ENCODE measurements around the gene JAZF1.

Gene JAZF1

DNA sequence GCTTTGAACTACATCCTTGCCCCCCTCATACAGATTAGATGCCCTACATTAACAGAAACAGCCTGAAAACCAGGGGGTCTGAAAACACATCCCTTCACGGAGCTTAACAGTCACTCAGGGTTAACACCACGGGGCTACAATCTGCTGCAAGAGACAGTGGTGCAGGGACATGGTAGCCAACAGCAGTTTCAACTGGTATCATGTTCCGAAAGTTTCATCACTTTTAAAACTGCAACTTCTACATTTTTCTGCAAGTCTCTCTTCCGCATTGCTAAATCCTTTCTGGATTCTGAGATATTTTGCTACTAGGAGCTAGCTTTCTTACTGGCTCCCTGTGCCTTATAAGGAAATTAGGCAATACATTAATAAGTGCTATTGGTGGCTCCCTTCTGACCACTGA, 92.6 kb downstream of the JAZF1 start:
- Histone ChIP-seq H3K4me2 (ENCODE audit: low read length) (no peak overlapping the region), H3K9me2 (replicated peaks; ENCODE audit: control insufficient read depth, low read length) (no peaks in the 10 kb centered on the region), H3K27me3 (ENCODE audit: control insufficient read depth, low read length) (no peaks in the 10 kb centered on the region), H3F3A (ENCODE audit: control insufficient read depth, insufficient read depth) (no peaks in the 10 kb centered on the region), H4K20me1 (ENCODE audit: control insufficient read depth, insufficient read depth, low read depth, low read length) (0 out of 2 replicates have a peak, but pooled peaks cover 3% of the 10 kb centered on the region), H3K4me3 (ENCODE audit: low read length) (no peak overlapping the region), H3K36me3 (ENCODE audit: control insufficient read depth, low read length) (peaks cover 2% of the 10 kb centered on the region), H3K79me2 (ENCODE audit: control insufficient read depth, low read length) (peaks cover 68% of the 10 kb centered on the region), H3K4me1 (ENCODE audit: control insufficient read depth, low read length) (peaks cover 32% of the 10 kb centered on the region), H3K27ac (ENCODE audit: low read depth, low read length) (no peak overlapping the region), H3K9me3 (ENCODE audit: control insufficient read depth, insufficient read depth, low read length) (no peaks in the 10 kb centered on the region)
- TF ChIP-seq, protein P1, sequence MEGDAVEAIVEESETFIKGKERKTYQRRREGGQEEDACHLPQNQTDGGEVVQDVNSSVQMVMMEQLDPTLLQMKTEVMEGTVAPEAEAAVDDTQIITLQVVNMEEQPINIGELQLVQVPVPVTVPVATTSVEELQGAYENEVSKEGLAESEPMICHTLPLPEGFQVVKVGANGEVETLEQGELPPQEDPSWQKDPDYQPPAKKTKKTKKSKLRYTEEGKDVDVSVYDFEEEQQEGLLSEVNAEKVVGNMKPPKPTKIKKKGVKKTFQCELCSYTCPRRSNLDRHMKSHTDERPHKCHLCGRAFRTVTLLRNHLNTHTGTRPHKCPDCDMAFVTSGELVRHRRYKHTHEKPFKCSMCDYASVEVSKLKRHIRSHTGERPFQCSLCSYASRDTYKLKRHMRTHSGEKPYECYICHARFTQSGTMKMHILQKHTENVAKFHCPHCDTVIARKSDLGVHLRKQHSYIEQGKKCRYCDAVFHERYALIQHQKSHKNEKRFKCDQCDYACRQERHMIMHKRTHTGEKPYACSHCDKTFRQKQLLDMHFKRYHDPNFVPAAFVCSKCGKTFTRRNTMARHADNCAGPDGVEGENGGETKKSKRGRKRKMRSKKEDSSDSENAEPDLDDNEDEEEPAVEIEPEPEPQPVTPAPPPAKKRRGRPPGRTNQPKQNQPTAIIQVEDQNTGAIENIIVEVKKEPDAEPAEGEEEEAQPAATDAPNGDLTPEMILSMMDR (IDR thresholded peaks at IDR 0.05; ENCODE audit: low read depth, low read length, poor library complexity, severe bottlenecking) = no peak
- no peak for TF ChIP-seq EZH2phosphoT487 (IDR thresholded peaks at IDR 0.05; ENCODE audit: borderline replicate concordance, low read length)

DNA sequence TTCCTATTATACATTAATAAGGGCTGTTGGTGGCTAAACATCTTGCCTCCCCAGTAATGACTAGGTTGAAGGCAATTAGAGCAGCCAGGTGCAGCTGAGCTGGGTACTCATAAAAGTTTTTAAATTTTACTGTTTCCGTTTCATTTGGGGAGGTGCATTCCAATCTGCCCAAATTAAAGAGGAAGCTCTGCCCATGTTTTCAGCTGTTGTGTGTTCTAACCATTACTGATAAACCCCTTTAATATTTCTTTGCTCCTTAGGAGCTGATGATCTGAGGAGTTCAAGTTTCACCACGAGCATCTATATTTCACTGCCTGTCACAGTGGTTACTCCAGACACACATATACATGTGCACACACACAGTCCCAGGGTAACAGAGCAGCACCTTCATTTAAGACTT, 94.4 kb downstream of the JAZF1 start:
- peaks cover 32% of the 10 kb centered on the region for H3K4me1 ChIP-seq (ENCODE audit: control insufficient read depth, low read length)
- no peak for TF ChIP-seq EZH2phosphoT487 (IDR thresholded peaks at IDR 0.05; ENCODE audit: borderline replicate concordance, low read length)
- TF ChIP-seq, protein P1 (IDR thresholded peaks at IDR 0.05; ENCODE audit: low read depth, low read length, poor library complexity, severe bottlenecking) = no peak
- peak overlapping the region; percentile 4; the same call in 1 of the 2 replicates for H3K4me2 ChIP-seq (ENCODE audit: low read length)

DNA sequence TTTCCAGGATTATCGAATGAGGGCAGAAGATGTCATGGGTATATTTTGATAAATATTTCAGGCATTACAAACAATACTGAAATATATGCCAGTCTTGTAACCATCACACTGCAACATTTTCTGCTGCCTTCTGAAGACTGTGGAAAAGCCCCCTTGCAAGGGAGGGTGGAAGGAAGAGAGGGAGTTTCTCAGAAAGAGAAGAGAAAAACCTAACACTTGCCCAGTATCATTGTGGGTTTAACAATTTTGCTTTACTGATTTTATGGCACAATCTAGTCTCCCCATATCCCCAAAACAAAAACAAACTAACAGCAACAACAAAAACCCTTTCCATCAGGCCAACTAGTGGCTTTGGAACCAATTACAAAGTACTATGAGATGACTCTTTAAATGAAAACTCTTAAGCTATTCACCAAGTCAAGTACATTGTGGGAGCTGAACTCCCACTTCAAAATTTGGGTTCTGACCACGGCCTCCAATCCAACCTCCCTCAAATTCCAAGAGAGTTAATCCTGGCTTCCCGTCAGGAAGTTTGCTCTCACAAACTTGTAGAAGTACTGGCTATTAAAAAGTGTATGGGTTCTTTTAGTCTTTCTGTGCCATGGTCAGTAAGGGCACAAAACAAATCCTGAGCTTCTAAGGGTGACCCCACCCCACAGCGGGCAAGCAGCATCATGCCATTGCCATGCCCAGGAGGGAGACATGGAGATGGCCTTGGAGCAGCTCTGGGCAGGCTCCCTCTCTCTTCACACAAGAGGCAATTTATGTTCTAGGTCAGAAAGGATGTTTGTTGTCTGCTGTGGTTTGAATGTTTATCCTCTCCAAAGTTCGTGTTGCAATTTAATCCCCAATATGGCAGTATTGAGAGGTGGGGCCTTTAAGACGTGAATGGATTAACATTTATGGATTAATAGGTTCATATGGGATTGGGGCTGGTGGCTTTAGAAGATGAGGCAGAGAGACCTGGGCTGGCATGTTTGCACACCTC, 96.3 kb downstream of the JAZF1 start:
- Histone ChIP-seq H3K4me1 (ENCODE audit: control insufficient read depth, low read length) (peaks cover 26% of the 10 kb centered on the region), H3K4me2 (ENCODE audit: low read length) (no peak overlapping the region)

More for the DNA sequence above, 94.4 kb downstream of the JAZF1 start:
- Histone ChIP-seq H3K4me3 (ENCODE audit: low read length) (no peak overlapping the region), H3K9me2 (replicated peaks; ENCODE audit: control insufficient read depth, low read length) (no peaks in the 10 kb centered on the region), H3K27ac (ENCODE audit: low read depth, low read length) (no peak overlapping the region), H3K9me3 (ENCODE audit: control insufficient read depth, insufficient read depth, low read length) (no peaks in the 10 kb centered on the region), H3K79me2 (ENCODE audit: control insufficient read depth, low read length) (peaks cover 72% of the 10 kb centered on the region), H3K36me3 (ENCODE audit: control insufficient read depth, low read length) (no peaks in the 10 kb centered on the region), H4K20me1 (ENCODE audit: control insufficient read depth, insufficient read depth, low read depth, low read length) (peaks cover 7% of the 10 kb centered on the region; the same call in 1 of the 2 replicates), H3F3A (ENCODE audit: control insufficient read depth, insufficient read depth) (no peaks in the 10 kb centered on the region), H3K27me3 (ENCODE audit: control insufficient read depth, low read length) (no peaks in the 10 kb centered on the region)

More for the DNA sequence above, 96.3 kb downstream of the JAZF1 start:
- H4K20me1 ChIP-seq (ENCODE audit: control insufficient read depth, insufficient read depth, low read depth, low read length) = peaks cover 7% of the 10 kb centered on the region; the same call in 1 of the 2 replicates
- no peaks in the 10 kb centered on the region for H3K27me3 ChIP-seq (ENCODE audit: control insufficient read depth, low read length)
- no peaks in the 10 kb centered on the region for H3K36me3 ChIP-seq (ENCODE audit: control insufficient read depth, low read length)
- peaks cover 69% of the 10 kb centered on the region for H3K79me2 ChIP-seq (ENCODE audit: control insufficient read depth, low read length)
- no peak overlapping the region for H3K27ac ChIP-seq (ENCODE audit: low read depth, low read length)
- H3K9me2 ChIP-seq (replicated peaks; ENCODE audit: control insufficient read depth, low read length) = no peaks in the 10 kb centered on the region
- no peaks in the 10 kb centered on the region for H3K9me3 ChIP-seq (ENCODE audit: control insufficient read depth, insufficient read depth, low read length)
- TF ChIP-seq EZH2phosphoT487 (IDR thresholded peaks at IDR 0.05; ENCODE audit: borderline replicate concordance, low read length) = no peak
- TF ChIP-seq, protein P1 (IDR thresholded peaks at IDR 0.05; ENCODE audit: low read depth, low read length, poor library complexity, severe bottlenecking) = no peak
- H3F3A ChIP-seq (ENCODE audit: control insufficient read depth, insufficient read depth) = 0 out of 2 replicates have a peak, but pooled peaks cover 4% of the 10 kb centered on the region
- no peak overlapping the region for H3K4me3 ChIP-seq (ENCODE audit: low read length)

Data from DOHH2 (cell line).